H9 (cell line): ENCODE data around the gene DDX1. TPM values are rescaled to one million over a fixed set of nuclear protein-coding genes. Genes with fewer than 3 reads are reported as not detected.

Source experiments
- DNase-seq: peaks from one replicate; pipeline ENCODE4 v3.0.0-alpha.2; 2017
- H2AFZ ChIP-seq: one replicate; pipeline ENCODE4 v1.6.1; 2013; ENCODE audit warnings: mild to moderate bottlenecking, low read length, control low read depth, moderate library complexity
- H2AK5ac ChIP-seq: 2 replicates; pipeline ENCODE4 v1.6.1; 2013; ENCODE audit warnings: low read length, control low read depth, mixed read lengths; ENCODE audit not compliant: insufficient read length
- H2BK120ac ChIP-seq: one replicate; pipeline ENCODE4 v1.6.1; 2013; ENCODE audit warnings: low read depth, mild to moderate bottlenecking, low read length, control low read depth, inconsistent platforms; ENCODE audit not compliant: poor library complexity, severe bottlenecking
- H2BK12ac ChIP-seq: 2 replicates; pipeline ENCODE4 v1.6.1; 2013; ENCODE audit warnings: low read length, control low read depth, mixed read lengths, low read depth; ENCODE audit not compliant: insufficient read length
- H2BK15ac ChIP-seq: 2 replicates; pipeline ENCODE4 v1.6.1; 2013; ENCODE audit warnings: low read depth, low read length, control low read depth
- H2BK20ac ChIP-seq: one replicate; pipeline ENCODE4 v1.6.1; 2013; ENCODE audit warnings: low read depth, mild to moderate bottlenecking, low read length, control low read depth, inconsistent platforms; ENCODE audit not compliant: poor library complexity, severe bottlenecking
- H2BK5ac ChIP-seq: 2 replicates; pipeline ENCODE4 v1.6.1; 2013; ENCODE audit warnings: low read length, control low read depth, mixed read lengths; ENCODE audit not compliant: insufficient read length
- H3K14ac ChIP-seq: 2 replicates; pipeline ENCODE4 v1.6.1; 2013; ENCODE audit warnings: low read length, control low read depth; ENCODE audit not compliant: insufficient read depth
- H3K18ac ChIP-seq: 2 replicates; pipeline ENCODE4 v1.6.1; 2013; ENCODE audit warnings: low read depth, mild to moderate bottlenecking, mixed read lengths, low read length, control low read depth; ENCODE audit not compliant: insufficient read length
- H3K23ac ChIP-seq: 2 replicates; pipeline ENCODE4 v1.6.1; 2013; ENCODE audit warnings: low read length, control low read depth, mixed read lengths, low read depth; ENCODE audit not compliant: insufficient read length
- H3K23me2 ChIP-seq: 2 replicates; pipeline ENCODE4 v1.6.1; 2013; ENCODE audit warnings: low read depth, mild to moderate bottlenecking, mixed read lengths, low read length, control low read depth; ENCODE audit not compliant: insufficient read length, poor library complexity, severe bottlenecking
- H3K27ac ChIP-seq: 2 replicates; pipeline ENCODE4 v1.5.1; 2013; ENCODE audit warnings: low read length, control low read depth, mixed read lengths, low read depth; ENCODE audit not compliant: insufficient read length
- H3K27me3 ChIP-seq: 2 replicates; pipeline ENCODE4 v1.6.1; 2013; ENCODE audit warnings: low read length, control low read depth, inconsistent platforms; ENCODE audit not compliant: insufficient read depth
- H3K4ac ChIP-seq: 2 replicates; pipeline ENCODE4 v1.6.1; 2013; ENCODE audit warnings: low read depth, mild to moderate bottlenecking, control low read depth, inconsistent platforms, low read length, moderate library complexity
- H3K4me1 ChIP-seq: 2 replicates; pipeline ENCODE4 v1.6.1; 2013; ENCODE audit warnings: low read length, control low read depth, inconsistent platforms; ENCODE audit not compliant: insufficient read depth
- H3K4me2 ChIP-seq: 2 replicates; pipeline ENCODE4 v1.6.1; 2013; ENCODE audit warnings: low read length, control low read depth, mixed read lengths; ENCODE audit not compliant: insufficient read length, insufficient read depth
- H3K56ac ChIP-seq: 2 replicates; pipeline ENCODE4 v1.6.1; 2013; ENCODE audit warnings: low read depth, mild to moderate bottlenecking, mixed read lengths, low read length, control low read depth; ENCODE audit not compliant: insufficient read length
- H3K79me1 ChIP-seq: 2 replicates; pipeline ENCODE4 v1.6.1; 2013; ENCODE audit warnings: low read depth, mild to moderate bottlenecking, moderate library complexity, low read length, control low read depth, inconsistent platforms; ENCODE audit not compliant: insufficient read depth, poor library complexity, severe bottlenecking
- H3K79me2 ChIP-seq: 2 replicates; pipeline ENCODE4 v1.6.1; 2013; ENCODE audit warnings: low read length, control low read depth, inconsistent platforms; ENCODE audit not compliant: insufficient read depth
- H3K9ac ChIP-seq: 2 replicates; pipeline ENCODE4 v1.6.1; 2013; ENCODE audit warnings: low read length, control low read depth, mixed read lengths; ENCODE audit not compliant: insufficient read length; ENCODE audit errors: extremely low read depth
- H3K9me3 ChIP-seq: one replicate; pipeline ENCODE4 v1.6.1; 2013; ENCODE audit warnings: low read depth, low read length, inconsistent platforms; ENCODE audit not compliant: control insufficient read depth
- H3T11ph ChIP-seq: one replicate; pipeline ENCODE4 v1.6.1; 2013; ENCODE audit warnings: mild to moderate bottlenecking, low read length, control low read depth, inconsistent platforms
- H4K20me1 ChIP-seq: one replicate; pipeline ENCODE4 v1.6.1; 2013; ENCODE audit not compliant: control insufficient read depth, insufficient read length, insufficient read depth
- H4K5ac ChIP-seq: 2 replicates; pipeline ENCODE4 v1.6.1; 2013; ENCODE audit warnings: low read depth, mild to moderate bottlenecking, mixed read lengths, low read length, control low read depth; ENCODE audit not compliant: insufficient read length
- H4K8ac ChIP-seq: replicated peaks from 2 replicates; pipeline ENCODE4 v1.6.1; 2013; ENCODE audit warnings: low read length, control low read depth, mixed read lengths, low read depth; ENCODE audit not compliant: insufficient read length
- H4K91ac ChIP-seq: 2 replicates; pipeline ENCODE4 v1.6.1; 2013; ENCODE audit warnings: low read depth, mild to moderate bottlenecking, moderate library complexity, mixed read lengths, low read length, control low read depth; ENCODE audit not compliant: insufficient read length
- H3K27ac Mint-ChIP-seq, 3 experiments: 2 replicates in 2 of 3; 3 replicates in 1 of 3; pipeline ENCODE4 v1.8.0; 2020 to 2021; ENCODE audit warnings: mixed read lengths in 3 of 3, mild to moderate bottlenecking in 1 of 3, moderate library complexity in 1 of 3
- H3K27me3 Mint-ChIP-seq: 2 replicates; pipeline ENCODE4 v1.8.0; 2021; ENCODE audit warnings: low read depth, mild to moderate bottlenecking, moderate library complexity, mixed read lengths
- H3K36me3 Mint-ChIP-seq, 3 experiments: 2 replicates in 2 of 3; 3 replicates in 1 of 3; pipeline ENCODE4 v1.8.0; 2020 to 2021; ENCODE audit warnings: low read depth in 3 of 3, mixed read lengths in 3 of 3; ENCODE audit not compliant: insufficient read depth in 1 of 3
- H3K4me1 Mint-ChIP-seq, 2 experiments: 2 replicates each; pipeline ENCODE4 v1.8.0; 2020; ENCODE audit warnings: mixed read lengths in 2 of 2
- H3K4me3 Mint-ChIP-seq, 2 experiments: 2 replicates in 1 of 2; 3 replicates in 1 of 2; pipeline ENCODE4 v1.8.0; 2020 to 2021; ENCODE audit warnings: mild to moderate bottlenecking in 2 of 2, mixed read lengths in 2 of 2, moderate library complexity in 1 of 2
- H3K9me3 Mint-ChIP-seq, 2 experiments: 2 replicates in 1 of 2; 3 replicates in 1 of 2; pipeline ENCODE4 v1.8.0; 2020; ENCODE audit warnings: mild to moderate bottlenecking in 2 of 2, mixed read lengths in 2 of 2, moderate library complexity in 1 of 2
- CTCF ChIP-seq: fragments of 200-600 bp; sonication (generic); conservative IDR thresholded peaks from 3 replicates; pipeline ENCODE4 v1.8.0; 2021; ENCODE audit warnings: antibody characterized with exemption, mild to moderate bottlenecking
- WGBS: extraction: QIAGEN DNeasy Blood & Tissue Kit; methylation state at CpG from one replicate; pipeline ENCODE4 v1.1.7; 2013; ENCODE audit warnings: missing lambda C conversion rate, low lambda C conversion rate, mixed read lengths; ENCODE audit not compliant: insufficient read length; ENCODE audit errors: extremely low coverage; 5-methylcytosine and 5-hydroxymethylcytosine counted together
- total RNA-seq: library from RNA; stranded (reverse); gene quantifications from 2 replicates; pipeline ENCODE4 v1.2.1, GENCODE V29; 2021

Gene DDX1
- total RNA-seq, 1 experiment from 2014 or later: 120 TPM

GRCh38 chr2:15622214-15622613 is 30.5 kb downstream of the DDX1 start:
- H4K20me1 ChIP-seq: no peaks in the 10 kb centered on the region
- no peak for TF ChIP-seq CTCF
- peaks cover 27 to 75% (median 59%) of the 10 kb centered on the region in 3 experiments; a peak in 6 of 7 replicates for H3K36me3 Mint-ChIP-seq

More at GRCh38 chr2:15622214-15622613, 30.5 kb downstream of the DDX1 start:
- Histone ChIP-seq H3K4me1 (no peaks in the 10 kb centered on the region), H3T11ph (no peak overlapping the region), H3K27me3 (no peaks in the 10 kb centered on the region), H4K91ac (no peak overlapping the region), H3K56ac (no peak overlapping the region), H3K79me2 (no peaks in the 10 kb centered on the region), H3K9ac (no peak overlapping the region), H3K18ac (no peak overlapping the region), H3K79me1 (no peaks in the 10 kb centered on the region), H3K9me3 (no peaks in the 10 kb centered on the region), H3K27ac (no peak overlapping the region), H4K5ac (no peak overlapping the region), H3K14ac (no peak overlapping the region), H4K8ac (no peak overlapping the region), H2BK15ac (no peak overlapping the region), H3K4ac (no peak overlapping the region), H2BK5ac (no peak overlapping the region), H2BK20ac (no peak overlapping the region), H3K4me2 (no peak overlapping the region), H3K23ac (no peak overlapping the region), H2AK5ac (no peak overlapping the region), H2BK120ac (no peak overlapping the region), H3K23me2 (no peaks in the 10 kb centered on the region), H2AFZ (no peak overlapping the region), H2BK12ac (no peak overlapping the region)
- Mint-ChIP-seq H3K27ac (no peak overlapping the region), H3K4me1 (no peaks in the 10 kb centered on the region), H3K27me3 (no peaks in the 10 kb centered on the region), H3K4me3 (no peak overlapping the region), H3K9me3 (no peaks in the 10 kb centered on the region)
- no CpG with 5 or more reads among the region's 2 CpGs for WGBS
- DNase-seq: no peak
